Ectodermal cell (in vitro differentiated cells): ENCODE data around the gene PARP8.
"Not testable (repeated sequence)": the region's sequence is repeated elsewhere in the genome, so short reads cannot be mapped to it uniquely, and the experiment has no call there.

Experiments used
- H3K27ac ChIP-seq: 2 replicates; pipeline ENCODE4 v1.7.0; 2013; ENCODE audit warnings: mild to moderate bottlenecking, low read depth, low read length; ENCODE audit not compliant: insufficient read depth, poor library complexity, severe bottlenecking
- H3K27me3 ChIP-seq: 2 replicates; pipeline ENCODE4 v1.7.0; 2013; ENCODE audit warnings: mild to moderate bottlenecking, low read length; ENCODE audit not compliant: insufficient read depth, control insufficient read depth, poor library complexity, severe bottlenecking
- H3K36me3 ChIP-seq: one replicate; pipeline ENCODE4 v1.7.0; 2013; ENCODE audit warnings: low read length; ENCODE audit not compliant: control insufficient read depth, insufficient read depth
- H3K4me1 ChIP-seq: one replicate; pipeline ENCODE4 v1.7.0; 2013; ENCODE audit warnings: low read length; ENCODE audit not compliant: control insufficient read depth, insufficient read depth
- H3K4me3 ChIP-seq: 2 replicates; pipeline ENCODE4 v1.7.0; 2013; ENCODE audit warnings: low read depth, low read length, control low read depth; ENCODE audit not compliant: insufficient read depth
- H3K9me3 ChIP-seq: 2 replicates; pipeline ENCODE4 v1.7.0; 2013; ENCODE audit warnings: mild to moderate bottlenecking, low read length, moderate library complexity; ENCODE audit not compliant: control insufficient read depth
- WGBS, 2 experiments: methylation state at CpG; one replicate each; pipeline ENCODE4 v1.1.7; 2013; ENCODE audit warnings: missing lambda C conversion rate in 2 of 2; 5-methylcytosine and 5-hydroxymethylcytosine counted together

PARP8 gene

DNA sequence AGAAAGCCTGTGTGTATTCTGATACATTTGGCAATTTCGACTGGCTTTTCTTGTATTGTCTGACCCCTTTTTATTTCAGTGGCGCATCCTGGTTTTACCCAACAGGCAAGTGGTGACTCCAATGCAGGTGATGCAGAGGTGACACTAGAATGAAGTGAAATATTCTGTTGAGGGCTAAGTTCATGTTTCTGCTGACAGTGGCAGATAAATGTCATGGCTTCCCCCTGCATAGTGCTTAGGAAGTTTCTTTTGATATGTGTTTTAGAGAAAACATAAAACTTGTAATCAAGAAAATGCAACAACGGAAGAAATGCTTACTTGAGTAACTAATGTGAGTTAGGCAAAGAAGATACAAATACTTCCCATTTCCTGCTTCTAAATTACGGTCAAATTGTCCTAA lies 13.1 kb downstream of the PARP8 start:
- not testable (repeated sequence) for H3K27ac ChIP-seq, H3K36me3 ChIP-seq, H3K9me3 ChIP-seq, H3K4me1 ChIP-seq, H3K4me3 ChIP-seq, H3K27me3 ChIP-seq
- WGBS, 2 experiments, result 92 to 94% methylated on average over 3 to 4 of the region's 4 CpGs

DNA sequence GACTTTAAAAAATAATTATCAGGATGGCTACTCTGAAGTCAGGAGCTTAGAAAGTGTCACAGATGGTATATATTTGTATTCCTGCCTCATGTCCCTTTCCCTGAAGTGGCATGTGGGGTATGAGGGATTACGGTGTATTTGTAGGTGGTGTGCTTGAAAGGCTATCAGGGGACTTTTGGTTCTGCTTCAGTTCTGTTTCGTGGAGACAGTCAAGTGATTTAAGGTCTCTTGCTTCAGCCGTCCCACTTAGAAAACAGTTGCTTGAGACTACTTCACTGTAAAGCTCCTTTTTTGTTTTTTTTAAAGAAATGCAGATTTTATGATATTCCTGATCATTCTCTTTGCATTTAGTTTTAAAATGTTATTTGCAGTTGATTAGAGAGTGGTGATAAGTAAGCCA lies 18.3 kb downstream of the PARP8 start:
- Histone ChIP-seq H3K27me3 (no peaks in the 10 kb centered on the region), H3K36me3 (peaks cover 7% of the 10 kb centered on the region), H3K4me3 (no peak overlapping the region), H3K27ac (peak overlapping the region; percentile 26), H3K4me1 (no peaks in the 10 kb centered on the region), H3K9me3 (no peaks in the 10 kb centered on the region)
- WGBS, 2 experiments, result 65 to 80% methylated on average over 3 of the region's 3 CpGs

DNA sequence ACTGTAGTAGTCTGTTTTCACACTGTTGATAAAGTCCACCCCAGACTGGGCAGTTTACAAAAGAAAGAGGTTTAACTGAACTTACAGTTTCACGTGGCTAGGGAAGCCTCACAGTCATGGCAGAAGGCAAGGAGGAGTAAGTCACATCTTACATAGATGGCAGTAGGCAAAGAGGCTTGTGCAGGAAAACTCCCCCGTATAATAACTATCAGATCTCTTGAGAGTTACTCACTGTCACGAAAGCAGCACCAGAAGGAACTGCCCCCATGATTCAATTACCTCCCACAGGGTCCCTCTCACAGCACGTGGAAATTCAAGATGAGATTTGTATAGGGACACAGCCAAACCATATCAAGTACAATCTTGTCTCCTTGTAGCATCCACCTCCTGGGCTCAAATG lies 21.1 kb downstream of the PARP8 start:
- Histone ChIP-seq H3K4me1 (peaks cover 3% of the 10 kb centered on the region), H3K27me3 (no peaks in the 10 kb centered on the region), H3K36me3 (peaks cover 7% of the 10 kb centered on the region), H3K9me3 (no peaks in the 10 kb centered on the region), H3K4me3 (no peak overlapping the region), H3K27ac (no peak overlapping the region)
- 89 to 93% methylated on average over 4 of the region's 4 CpGs for WGBS, 2 experiments

DNA sequence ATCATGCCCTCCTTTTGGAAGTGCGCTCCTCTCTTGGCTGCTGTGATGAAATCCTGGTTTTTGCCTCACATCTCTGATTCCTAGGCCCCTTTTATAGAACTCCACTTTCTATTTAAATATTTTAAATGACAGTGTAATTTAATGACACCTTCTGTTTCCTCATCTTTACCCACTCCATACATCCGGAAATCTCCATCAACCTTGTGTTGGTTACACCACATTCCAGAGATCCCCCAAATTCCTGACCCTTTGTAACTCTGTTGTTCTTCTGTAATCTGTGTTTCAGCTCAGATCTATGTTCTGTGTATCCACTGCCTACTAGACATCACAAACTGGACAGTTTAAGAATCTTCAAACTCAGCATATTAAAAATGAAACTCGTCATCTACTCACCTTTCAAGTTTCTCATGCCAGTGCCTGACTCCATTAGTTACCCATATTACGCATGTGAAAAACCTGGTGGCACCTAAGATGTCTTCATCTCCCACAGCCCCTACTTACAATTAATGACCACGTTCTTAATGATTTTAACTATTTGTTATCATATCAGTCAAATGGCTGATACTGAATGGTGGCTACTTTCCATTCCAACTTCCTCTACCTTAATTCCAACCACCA lies 25.1 kb downstream of the PARP8 start:
- Histone ChIP-seq H3K36me3 (peaks cover 7% of the 10 kb centered on the region), H3K4me1 (peaks cover 14% of the 10 kb centered on the region), H3K27me3 (no peaks in the 10 kb centered on the region), H3K9me3 (no peaks in the 10 kb centered on the region), H3K4me3 (no peak overlapping the region), H3K27ac (no peak overlapping the region)
- 92 to 97% methylated on average over 5 of the region's 5 CpGs for WGBS, 2 experiments

DNA sequence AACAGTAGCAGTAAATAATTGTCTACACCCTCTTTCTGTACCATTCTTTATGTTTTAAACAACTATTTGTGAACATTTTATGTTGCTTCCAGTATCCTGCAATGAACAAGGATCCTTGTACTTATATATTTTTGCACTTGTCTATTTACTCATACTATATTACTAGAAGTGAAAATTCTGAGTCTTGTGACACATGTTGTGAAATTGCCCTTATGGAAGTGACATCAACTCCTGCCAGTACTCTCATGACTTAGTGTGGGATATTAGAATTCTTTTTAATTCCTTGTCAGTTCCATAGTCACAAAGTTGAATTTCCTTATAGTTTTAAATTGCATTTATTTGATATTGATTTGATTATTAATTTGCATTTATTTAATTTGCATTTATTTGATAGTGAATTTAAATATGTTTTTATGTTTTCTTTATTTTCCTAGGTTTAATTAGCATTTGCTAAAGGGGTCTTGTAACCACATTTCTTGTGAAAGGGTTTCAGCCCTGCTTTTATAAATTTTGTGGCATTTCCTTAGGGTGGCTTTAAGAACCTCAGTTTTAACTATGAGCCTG lies 27.7 kb downstream of the PARP8 start:
- Histone ChIP-seq H3K27me3 (no peaks in the 10 kb centered on the region), H3K4me1 (peaks cover 14% of the 10 kb centered on the region), H3K27ac (no peak overlapping the region), H3K36me3 (no peaks in the 10 kb centered on the region), H3K9me3 (no peaks in the 10 kb centered on the region), H3K4me3 (no peak overlapping the region)

DNA sequence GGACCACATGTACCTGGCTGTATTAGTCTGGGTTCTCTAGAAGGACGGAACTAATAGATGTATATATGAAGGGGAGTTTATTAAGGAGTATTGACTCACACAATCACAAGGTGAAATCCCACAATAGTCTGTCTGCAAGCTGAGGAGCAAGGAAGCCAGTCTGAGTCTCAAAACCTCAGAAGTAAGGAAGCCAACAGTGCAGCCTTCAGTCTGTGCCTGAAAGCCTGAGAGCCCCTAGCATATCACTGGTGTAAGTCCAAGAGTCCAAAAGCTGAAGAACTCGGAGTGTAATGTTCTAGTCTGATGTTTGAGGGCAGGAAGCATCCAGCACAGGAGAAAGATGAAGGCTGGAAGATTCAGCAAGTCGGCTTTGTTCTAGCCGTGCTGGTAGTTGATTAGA lies 28.2 kb downstream of the PARP8 start:
- H3K4me3 ChIP-seq, H3K27ac ChIP-seq, H3K27me3 ChIP-seq, H3K36me3 ChIP-seq, H3K9me3 ChIP-seq: not testable (repeated sequence)
- H3K4me1 ChIP-seq, result peaks cover 14% of the 10 kb centered on the region
- 91 to 93% methylated on average over 4 of the region's 4 CpGs for WGBS, 2 experiments

DNA sequence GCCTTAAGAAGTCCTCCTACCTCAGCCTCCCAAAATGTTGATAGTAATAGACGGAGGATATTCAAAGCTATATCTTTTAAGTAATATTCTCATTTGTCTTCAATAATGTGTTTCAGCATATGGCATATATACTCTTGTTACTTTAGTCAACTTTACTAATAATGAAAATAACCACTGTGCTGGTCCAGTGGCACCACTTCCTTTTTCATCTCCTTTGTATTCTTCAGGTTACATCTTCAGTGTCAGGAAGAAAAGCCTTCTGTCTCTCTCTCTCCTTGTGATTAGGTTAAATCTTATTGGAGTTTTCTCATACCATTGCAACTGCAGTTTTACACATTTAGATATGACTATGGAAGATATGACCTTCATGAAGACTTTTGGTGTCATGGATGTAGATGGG lies 31.3 kb downstream of the PARP8 start:
- H3K27me3 ChIP-seq, result no peaks in the 10 kb centered on the region
- no peak overlapping the region for H3K4me3 ChIP-seq
- H3K9me3 ChIP-seq, result no peaks in the 10 kb centered on the region
- 100% methylated on average over 1 of the region's 1 CpG; no CpG with 5 or more reads in 1 of the 2 experiments for WGBS, 2 experiments
- no peak overlapping the region for H3K27ac ChIP-seq
- H3K36me3 ChIP-seq, result no peaks in the 10 kb centered on the region
- peaks cover 9% of the 10 kb centered on the region for H3K4me1 ChIP-seq

DNA sequence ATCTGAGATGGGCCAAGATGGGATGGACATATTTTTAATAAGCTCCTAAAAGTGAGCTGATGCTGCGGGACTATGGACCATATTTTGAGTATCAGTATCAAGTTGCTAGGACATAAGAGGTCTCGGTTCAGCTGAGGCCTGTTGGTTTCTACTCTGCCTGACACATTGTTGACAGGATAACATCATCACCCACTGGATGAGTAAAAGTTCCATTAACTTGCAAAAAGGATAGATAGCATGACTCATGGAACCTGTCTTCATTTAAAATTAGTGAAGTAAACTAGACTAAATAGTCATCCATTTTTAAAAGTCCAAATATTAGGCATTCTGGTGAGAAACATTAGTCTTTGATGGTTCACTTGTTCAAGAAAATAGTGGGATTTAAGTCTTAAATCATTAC lies 33.3 kb downstream of the PARP8 start:
- 96% methylated on average over 2 of the region's 2 CpGs for WGBS, 2 experiments

DNA sequence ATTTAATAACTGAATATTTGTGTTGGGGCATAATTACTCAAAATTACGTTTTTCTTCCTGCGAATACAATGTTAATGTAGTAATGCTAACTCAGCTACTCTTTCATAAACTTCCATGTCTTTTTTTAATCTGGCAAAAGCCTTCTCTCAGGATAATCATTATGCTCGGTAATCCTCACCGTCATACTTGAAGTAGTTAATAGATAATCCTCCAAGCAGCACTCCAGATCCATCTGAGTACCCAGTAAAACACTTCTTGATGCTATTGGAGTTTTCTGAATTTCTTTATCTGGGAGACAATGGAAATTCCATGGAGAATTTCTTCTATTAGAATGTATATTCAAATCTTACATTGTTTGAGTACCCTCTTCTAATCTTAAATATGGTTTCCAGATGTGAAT lies 34.3 kb downstream of the PARP8 start:
- Histone ChIP-seq H3K27ac (no peak overlapping the region), H3K4me1 (no peaks in the 10 kb centered on the region), H3K27me3 (no peaks in the 10 kb centered on the region), H3K36me3 (no peaks in the 10 kb centered on the region), H3K9me3 (no peaks in the 10 kb centered on the region), H3K4me3 (no peak overlapping the region)
- 87 to 89% methylated on average over 4 of the region's 4 CpGs for WGBS, 2 experiments

More for the DNA sequence above, 33.3 kb downstream of the PARP8 start:
- H3K27ac ChIP-seq, result no peak overlapping the region
- peaks cover 1% of the 10 kb centered on the region for H3K4me1 ChIP-seq
- no peaks in the 10 kb centered on the region for H3K36me3 ChIP-seq
- no peaks in the 10 kb centered on the region for H3K27me3 ChIP-seq
- H3K9me3 ChIP-seq, result no peaks in the 10 kb centered on the region
- H3K4me3 ChIP-seq, result no peak overlapping the region

DNA sequence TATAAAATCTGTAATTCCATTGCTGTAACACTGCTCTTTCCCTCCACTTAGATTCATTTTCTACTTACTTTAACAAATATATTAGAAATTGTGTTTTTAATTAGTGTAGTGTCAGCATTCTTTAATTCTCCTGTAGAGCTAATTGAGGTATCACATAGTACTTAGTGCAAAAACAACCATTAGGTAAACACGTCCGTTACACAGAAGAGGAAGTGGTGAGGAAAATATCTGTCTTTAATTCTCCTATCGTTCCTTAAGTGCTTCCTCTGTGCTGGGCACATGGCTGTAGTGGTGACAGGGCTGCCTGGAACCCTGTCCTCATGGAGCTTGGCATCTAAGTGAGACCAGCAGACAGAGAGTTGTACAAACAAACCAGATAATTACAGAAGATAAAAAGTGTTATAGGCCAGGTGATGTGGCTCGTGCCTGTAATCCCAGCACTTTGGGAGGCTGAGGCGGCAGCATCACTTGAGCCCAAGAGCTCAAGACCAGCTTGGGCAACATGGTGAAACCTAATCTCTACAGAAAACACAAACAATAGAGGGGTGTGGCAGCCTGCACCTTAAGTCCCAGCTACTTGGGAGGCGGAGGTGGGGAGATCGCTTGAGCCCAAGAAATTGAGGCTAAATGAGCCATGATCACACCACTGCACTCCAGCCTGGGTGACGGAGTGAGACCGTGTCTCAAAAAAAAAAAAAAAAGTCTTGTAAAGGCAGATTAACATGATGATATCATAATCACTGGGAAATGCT lies 36.4 kb downstream of the PARP8 start:
- Histone ChIP-seq H3K27me3 (no peaks in the 10 kb centered on the region), H3K9me3 (no peaks in the 10 kb centered on the region), H3K36me3 (no peaks in the 10 kb centered on the region), H3K27ac (no peak overlapping the region), H3K4me1 (no peaks in the 10 kb centered on the region), H3K4me3 (no peak overlapping the region)
- WGBS, 2 experiments, result 93 to 94% methylated on average over 8 to 9 of the region's 9 CpGs
